ENCODE measurements around the gene TRIM33. TPM values are rescaled to one million over a fixed set of nuclear protein-coding genes. Genes with fewer than 3 reads are reported as not detected.

The TRIM33 gene
- total RNA-seq, 4 donors from 2014 or later: 41.5 to 98.2 (median 52.0) TPM

- H3K4me1 ChIP-seq: no peaks in the 10 kb centered on the region
- H3K36me3 ChIP-seq: peaks cover 0 to 3% (median 0%) of the 10 kb centered on the region in 3 donors
- no peak for DNase-seq
- no peaks in the 10 kb centered on the region for H3K27me3 ChIP-seq
- no peak overlapping the region for H3K27ac ChIP-seq
- TF ChIP-seq, protein P1, sequence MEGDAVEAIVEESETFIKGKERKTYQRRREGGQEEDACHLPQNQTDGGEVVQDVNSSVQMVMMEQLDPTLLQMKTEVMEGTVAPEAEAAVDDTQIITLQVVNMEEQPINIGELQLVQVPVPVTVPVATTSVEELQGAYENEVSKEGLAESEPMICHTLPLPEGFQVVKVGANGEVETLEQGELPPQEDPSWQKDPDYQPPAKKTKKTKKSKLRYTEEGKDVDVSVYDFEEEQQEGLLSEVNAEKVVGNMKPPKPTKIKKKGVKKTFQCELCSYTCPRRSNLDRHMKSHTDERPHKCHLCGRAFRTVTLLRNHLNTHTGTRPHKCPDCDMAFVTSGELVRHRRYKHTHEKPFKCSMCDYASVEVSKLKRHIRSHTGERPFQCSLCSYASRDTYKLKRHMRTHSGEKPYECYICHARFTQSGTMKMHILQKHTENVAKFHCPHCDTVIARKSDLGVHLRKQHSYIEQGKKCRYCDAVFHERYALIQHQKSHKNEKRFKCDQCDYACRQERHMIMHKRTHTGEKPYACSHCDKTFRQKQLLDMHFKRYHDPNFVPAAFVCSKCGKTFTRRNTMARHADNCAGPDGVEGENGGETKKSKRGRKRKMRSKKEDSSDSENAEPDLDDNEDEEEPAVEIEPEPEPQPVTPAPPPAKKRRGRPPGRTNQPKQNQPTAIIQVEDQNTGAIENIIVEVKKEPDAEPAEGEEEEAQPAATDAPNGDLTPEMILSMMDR (IDR thresholded peaks at IDR 0.05): no peak
- TF ChIP-seq POLR2A (IDR thresholded peaks at IDR 0.05): no peak
- H3K9me3 ChIP-seq: peaks cover 0 to 3% (median 0%) of the 10 kb centered on the region in 4 donors
- no peak overlapping the region for H3K4me3 ChIP-seq
Measured at GRCh38 chr1:114387010-114387360, 124.0 kb downstream of the TRIM33 start.

DNA sequence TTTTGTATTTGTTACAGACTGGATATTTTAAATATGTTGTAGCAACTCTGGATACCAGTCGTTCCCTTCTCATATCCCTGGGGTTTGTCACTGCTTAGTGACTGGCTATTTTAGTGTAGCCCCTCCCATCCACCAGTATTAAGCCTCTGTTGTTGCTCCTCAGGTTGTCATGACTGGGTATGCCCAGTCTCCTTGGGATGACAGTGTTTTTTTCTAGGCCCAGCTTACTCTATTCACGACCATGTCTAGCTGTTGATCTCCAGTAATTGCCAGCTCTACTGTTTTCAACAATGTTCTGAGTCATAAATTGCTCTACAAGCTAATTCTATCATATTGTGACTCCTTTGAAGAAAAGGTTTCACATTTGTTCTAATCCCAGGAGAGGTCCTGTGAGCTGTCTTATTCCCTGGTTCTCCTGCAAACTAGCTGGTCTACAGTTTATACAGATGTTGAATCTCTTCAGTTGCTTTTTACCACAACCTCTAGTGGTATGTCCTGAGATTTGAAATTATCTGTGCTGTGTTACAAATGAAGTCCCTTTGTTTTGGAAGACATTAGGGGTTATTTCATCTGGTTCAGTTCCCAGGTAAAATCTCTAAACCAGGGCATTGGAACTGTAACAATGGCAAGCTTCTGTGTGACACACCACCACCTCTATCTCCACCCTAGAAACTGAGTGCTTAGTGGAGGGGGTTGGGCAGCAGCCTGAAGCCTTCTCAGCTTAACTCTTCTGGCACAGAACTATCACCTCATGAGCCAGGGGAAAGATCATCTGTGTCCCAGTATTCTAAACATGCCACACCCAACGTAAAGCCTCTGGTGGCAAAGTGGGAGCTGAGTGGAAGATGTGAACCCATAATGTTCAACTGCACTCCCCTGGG lies 124.6 kb downstream of the TRIM33 start:
- TF ChIP-seq, protein P1 (IDR thresholded peaks at IDR 0.05): no peak
- no peak for TF ChIP-seq POLR2A (IDR thresholded peaks at IDR 0.05)
- Histone ChIP-seq H3K27ac (no peak overlapping the region), H3K36me3 (no peaks in the 10 kb centered on the region), H3K27me3 (no peaks in the 10 kb centered on the region), H3K9me3 (peaks cover 0 to 3% (median 0%) of the 10 kb centered on the region in 4 donors), H3K4me3 (no peak overlapping the region), H3K4me1 (no peaks in the 10 kb centered on the region)
- DNase-seq: no peak

DNA sequence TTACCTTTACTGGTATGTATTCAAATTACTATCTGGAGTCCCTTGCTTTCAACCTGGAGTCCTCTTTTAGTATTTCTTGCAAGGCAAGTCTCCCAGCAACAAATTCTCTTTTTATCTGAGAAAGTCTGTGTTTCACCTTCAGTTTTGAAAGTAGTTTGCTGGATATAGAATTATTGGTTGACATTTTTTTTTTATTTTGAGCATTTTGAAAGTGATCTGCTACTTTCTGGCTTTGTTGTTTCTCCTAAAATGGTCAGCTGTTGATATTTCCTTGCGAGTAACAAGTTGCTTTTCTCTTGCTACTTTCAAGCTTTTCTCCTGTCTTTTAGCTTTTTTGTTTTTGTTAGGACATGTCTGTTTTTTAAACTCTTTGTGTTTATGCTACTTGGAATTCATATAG lies 126.1 kb downstream of the TRIM33 start:
- no peak for DNase-seq
- Histone ChIP-seq H3K4me1 (no peaks in the 10 kb centered on the region), H3K9me3 (peaks cover 0 to 3% (median 0%) of the 10 kb centered on the region in 4 donors), H3K4me3 (no peak overlapping the region), H3K36me3 (no peaks in the 10 kb centered on the region), H3K27ac (no peak overlapping the region), H3K27me3 (no peaks in the 10 kb centered on the region)
- TF ChIP-seq, protein P1 (IDR thresholded peaks at IDR 0.05): no peak
- no peak for TF ChIP-seq POLR2A (IDR thresholded peaks at IDR 0.05)

GRCh38 chr1:114379987-114380386 lies 131.0 kb downstream of the TRIM33 start:
- H3K27ac ChIP-seq: no peak overlapping the region
- H3K9me3 ChIP-seq: peaks cover 0 to 5% (median 0%) of the 10 kb centered on the region in 4 donors
- no peaks in the 10 kb centered on the region for H3K4me1 ChIP-seq
- no peak for DNase-seq
- no peak overlapping the region for H3K4me3 ChIP-seq
- TF ChIP-seq, protein P1 (IDR thresholded peaks at IDR 0.05): no peak
- no peak for TF ChIP-seq POLR2A (IDR thresholded peaks at IDR 0.05)
- no peaks in the 10 kb centered on the region for H3K27me3 ChIP-seq
- no peaks in the 10 kb centered on the region for H3K36me3 ChIP-seq

GRCh38 chr1:114379358-114379757 lies 131.6 kb downstream of the TRIM33 start:
- Histone ChIP-seq H3K27ac (no peak overlapping the region), H3K4me3 (no peak overlapping the region), H3K9me3 (peaks cover 0 to 6% (median 1%) of the 10 kb centered on the region in 4 donors), H3K36me3 (no peaks in the 10 kb centered on the region), H3K4me1 (no peaks in the 10 kb centered on the region), H3K27me3 (no peaks in the 10 kb centered on the region)
- TF ChIP-seq POLR2A (IDR thresholded peaks at IDR 0.05): no peak
- TF ChIP-seq, protein P1 (IDR thresholded peaks at IDR 0.05): no peak
- DNase-seq: no peak

Data from Peyer's patch (tissue), 4 donors.